OCI-LY7 (cell line): Measurements from ENCODE around the gene CNTN4. TPM values are rescaled to one million over a fixed set of nuclear protein-coding genes. Genes with fewer than 3 reads are reported as not detected.

ENCODE experiments used
- BruUV-seq: library from RNA; stranded (reverse); fragments of 400-500 nt; replicated peaks from 2 replicates; lab custom pipeline; 2021; lab: Mats Ljungman, UMichigan
- CTCF ChIA-PET: fragments of 300-600 bp; sonication (Branson Sonifier 250); formaldehyde crosslinking; loops from one replicate; lab custom pipeline; 2022; ENCODE audit warnings: antibody characterized with exemption; ENCODE audit not compliant: unreplicated experiment; lab: Charles Lee
- POLR2A ChIA-PET: fragments of 300-600 bp; sonication (Branson Sonifier 250); formaldehyde crosslinking; loops from one replicate; lab custom pipeline; 2022; ENCODE audit warnings: antibody characterized with exemption; lab: Charles Lee
- DNase-seq: peaks from one replicate; pipeline ENCODE4 v3.0.0-alpha.2; 2015; ENCODE audit warnings: low spot score
- H2AFZ ChIP-seq: fragments of 200-600 bp; sonication (generic), shearing (Covaris generic); 2 replicates; pipeline ENCODE4 v1.6.1; 2014; ENCODE audit warnings: mild to moderate bottlenecking, antibody characterized with exemption, low read length, moderate library complexity
- H3K27ac ChIP-seq: fragments of 200-600 bp; sonication (generic); 2 replicates; pipeline ENCODE4 v1.5.1; 2014; ENCODE audit warnings: mixed run types, low read depth, mild to moderate bottlenecking, moderate library complexity, low read length, inconsistent platforms; ENCODE audit not compliant: poor library complexity, severe bottlenecking
- H3K36me3 ChIP-seq: fragments of 200-600 bp; sonication (generic); 2 replicates; pipeline ENCODE4 v1.6.1; 2014; ENCODE audit warnings: mild to moderate bottlenecking, antibody characterized with exemption, low read length, moderate library complexity, mixed read lengths; ENCODE audit not compliant: insufficient read depth
- H3K4me1 ChIP-seq: fragments of 200-600 bp; sonication (generic); 2 replicates; pipeline ENCODE4 v1.5.1; 2014; ENCODE audit warnings: mild to moderate bottlenecking, low read length; ENCODE audit not compliant: insufficient read depth, poor library complexity, severe bottlenecking
- H3K4me2 ChIP-seq: fragments of 200-600 bp; sonication (generic); 2 replicates; pipeline ENCODE4 v1.6.1; 2014; ENCODE audit warnings: mild to moderate bottlenecking, low read length
- H3K4me3 ChIP-seq: fragments of 200-600 bp; sonication (generic); 2 replicates; pipeline ENCODE4 v1.5.1; 2014; ENCODE audit warnings: mild to moderate bottlenecking, low read depth, low read length; ENCODE audit not compliant: poor library complexity, severe bottlenecking
- H3K79me2 ChIP-seq: fragments of 200-600 bp; sonication (generic); 2 replicates; pipeline ENCODE4 v1.6.1; 2016; ENCODE audit warnings: low read depth, mild to moderate bottlenecking, low read length, moderate library complexity, mixed read lengths; ENCODE audit not compliant: insufficient read depth
- H3K9me2 ChIP-seq: fragments of 200-600 bp; sonication (generic); 2 replicates; pipeline ENCODE4 v1.6.1; 2016; ENCODE audit warnings: mild to moderate bottlenecking, low read length, mixed read lengths; ENCODE audit not compliant: insufficient read depth
- H3K9me3 ChIP-seq: fragments of 200-600 bp; sonication (generic); 2 replicates; pipeline ENCODE4 v1.6.1; 2014; ENCODE audit warnings: mild to moderate bottlenecking, mixed run types, low read length, mixed read lengths
- H4K20me1 ChIP-seq: fragments of 200-600 bp; sonication (generic); 2 replicates; pipeline ENCODE4 v1.6.1; 2014; ENCODE audit warnings: mild to moderate bottlenecking, antibody characterized with exemption, low read length, moderate library complexity, mixed read lengths; ENCODE audit not compliant: insufficient read depth
- CTCF ChIP-seq: fragments of 200-600 bp; sonication (generic); conservative IDR thresholded peaks from 2 replicates; pipeline ENCODE4 v1.5.1; 2014; ENCODE audit warnings: mild to moderate bottlenecking, antibody characterized with exemption, low read length, moderate library complexity, mixed read lengths
- EZH2phosphoT487 ChIP-seq: fragments of 200-600 bp; sonication (generic); IDR thresholded peaks from 2 replicates; pipeline ENCODE4 v1.6.1; 2018; ENCODE audit warnings: low read depth, borderline replicate concordance, mild to moderate bottlenecking, mixed run types, antibody characterized with exemption, low read length, moderate library complexity, mixed read lengths
- intact Hi-C: fragments of 100-400 bp; cut with micrococcal nuclease; formaldehyde crosslinking; loops from one replicate; pipeline ENCODE4 v1.10.0; 2022; ENCODE audit not compliant: unreplicated experiment
- total RNA-seq, 2 experiments: library from RNA; depleted of rRNA in 1 of 2; stranded (reverse); fragments of >200 nt in 1 of 2; shearing (Covaris generic) in 1 of 2; gene quantifications; 2 replicates each; pipeline ENCODE4 v1.2.3, GENCODE V29; 2014 to 2022

CNTN4 gene
- total RNA-seq, 2 experiments from 2014 or later, result not detected

GRCh38 chr3:2456788-2457187 is 358.1 kb downstream of the CNTN4 start:
- H4K20me1 ChIP-seq, result no peaks in the 10 kb centered on the region
- BruUV-seq, result no TSS peak
- H2AFZ ChIP-seq, result no peak overlapping the region
- H3K79me2 ChIP-seq, result no peaks in the 10 kb centered on the region
- POLR2A ChIA-PET, result no interaction called here
- intact Hi-C loops, result no loop called here
- no peaks in the 10 kb centered on the region for H3K9me3 ChIP-seq
- CTCF ChIA-PET, result no interaction called here
- H3K36me3 ChIP-seq, result no peaks in the 10 kb centered on the region
- DNase-seq, result no peak
- H3K4me1 ChIP-seq, result no peaks in the 10 kb centered on the region
- H3K27ac ChIP-seq, result no peak overlapping the region
- H3K4me2 ChIP-seq, result no peak overlapping the region
- TF ChIP-seq EZH2phosphoT487, result no peak
- H3K4me3 ChIP-seq, result no peak overlapping the region
- H3K9me2 ChIP-seq, result no peaks in the 10 kb centered on the region

- no TSS peak for BruUV-seq
- H3K4me2 ChIP-seq, result no peak overlapping the region
- no peak overlapping the region for H3K4me3 ChIP-seq
- intact Hi-C loops, result no loop called here
- H3K36me3 ChIP-seq, result no peaks in the 10 kb centered on the region
- ChIA-PET POLR2A (interaction anchor here (1.0 kb wide), 1 partner anchor 8 kb away, joined by 4 read pairs; no protein-coding TSS in a partner anchor), CTCF (no interaction called here)
- no peaks in the 10 kb centered on the region for H3K9me2 ChIP-seq
- no peak overlapping the region for H3K27ac ChIP-seq
- H4K20me1 ChIP-seq, result no peaks in the 10 kb centered on the region
- H2AFZ ChIP-seq, result no peak overlapping the region
- no peaks in the 10 kb centered on the region for H3K4me1 ChIP-seq
- H3K9me3 ChIP-seq, result no peaks in the 10 kb centered on the region
- H3K79me2 ChIP-seq, result no peaks in the 10 kb centered on the region
- no peak for DNase-seq
- TF ChIP-seq EZH2phosphoT487, result no peak
- TF ChIP-seq CTCF, result no peak
Measured at GRCh38 chr3:2458816-2459215, 360.1 kb downstream of the CNTN4 start.

- no TSS peak for BruUV-seq
- Histone ChIP-seq H3K9me3 (no peaks in the 10 kb centered on the region), H3K4me3 (no peak overlapping the region), H3K4me2 (no peak overlapping the region), H3K4me1 (no peaks in the 10 kb centered on the region), H4K20me1 (no peaks in the 10 kb centered on the region), H3K9me2 (no peaks in the 10 kb centered on the region), H2AFZ (no peak overlapping the region), H3K79me2 (no peaks in the 10 kb centered on the region), H3K36me3 (no peaks in the 10 kb centered on the region), H3K27ac (no peak overlapping the region)
- POLR2A ChIA-PET, result interaction anchor here (1.5 kb wide), 1 partner anchor 7 kb away, joined by 4 read pairs; no protein-coding TSS in a partner anchor
- DNase-seq, result no peak
- intact Hi-C loops, result no loop called here
- CTCF ChIA-PET, result no interaction called here
- TF ChIP-seq CTCF (no peak), EZH2phosphoT487 (no peak)
Measured at GRCh38 chr3:2465842-2466241, 367.2 kb downstream of the CNTN4 start.
